ENCODE measurements around the gene CLDN17. TPM values are rescaled to one million over a fixed set of nuclear protein-coding genes. Genes with fewer than 3 reads are reported as not detected.

The CLDN17 gene
- total RNA-seq, 2 experiments from 2014 or later = not detected

Other genes starting within 250 kb of the CLDN17 start
- gene GRIK1, start 226.8 kb downstream of the CLDN17 start, total RNA-seq = not detected
- gene CLDN8, start 49.3 kb upstream of the CLDN17 start, total RNA-seq = not detected
- gene KRTAP24-1, start 116.1 kb upstream of the CLDN17 start, total RNA-seq = not detected
- not detected for gene KRTAP25-1, start 122.7 kb upstream of the CLDN17 start, total RNA-seq
- not detected for gene KRTAP26-1, start 153.5 kb upstream of the CLDN17 start, total RNA-seq
- gene KRTAP27-1, start 170.9 kb upstream of the CLDN17 start, total RNA-seq = not detected
- gene KRTAP23-1, start 181.8 kb upstream of the CLDN17 start, total RNA-seq = not detected
- not detected for gene KRTAP13-2, start 205.5 kb upstream of the CLDN17 start, total RNA-seq
- not detected for gene KRTAP13-1, start 229.2 kb upstream of the CLDN17 start, total RNA-seq